NB4 (cell line): Measurements from ENCODE around the gene SLC43A2.

Experiments used
- MYC ChIP-seq: IDR thresholded peaks from 2 replicates; pipeline ENCODE4 v1.6.1; 2011; ENCODE audit warnings: low read depth, low read length
- POLR2A ChIP-seq: IDR thresholded peaks from 2 replicates; pipeline ENCODE4 v1.6.1; 2011; ENCODE audit warnings: mild to moderate bottlenecking; ENCODE audit not compliant: insufficient read length; ENCODE audit errors: extremely low read depth
- TF ChIP-seq, protein P1 (sequence below): IDR thresholded peaks from one replicate; pipeline ENCODE4 v1.5.1; 2012; ENCODE audit warnings: low read depth, low read length

DNA sequence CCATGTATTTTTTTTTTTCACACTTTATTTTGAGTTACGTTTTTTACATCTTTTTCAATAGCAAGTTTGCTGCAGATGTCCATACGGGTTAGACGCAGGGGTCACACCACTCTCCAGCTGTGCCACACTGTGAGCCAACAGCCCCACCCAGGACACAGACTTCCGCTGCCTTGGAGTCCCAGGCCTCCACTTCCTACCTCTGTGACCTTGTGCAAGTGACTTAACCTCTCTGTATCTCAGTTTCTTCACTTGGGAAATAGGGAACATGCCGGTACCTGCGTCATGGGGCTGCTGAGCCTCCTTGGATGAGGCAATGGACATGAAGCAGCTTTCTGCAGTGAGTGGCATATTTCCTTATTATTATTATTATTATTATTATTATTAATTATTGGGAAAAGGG lies 62.8 kb downstream of the SLC43A2 start:
- TF ChIP-seq, protein P1, sequence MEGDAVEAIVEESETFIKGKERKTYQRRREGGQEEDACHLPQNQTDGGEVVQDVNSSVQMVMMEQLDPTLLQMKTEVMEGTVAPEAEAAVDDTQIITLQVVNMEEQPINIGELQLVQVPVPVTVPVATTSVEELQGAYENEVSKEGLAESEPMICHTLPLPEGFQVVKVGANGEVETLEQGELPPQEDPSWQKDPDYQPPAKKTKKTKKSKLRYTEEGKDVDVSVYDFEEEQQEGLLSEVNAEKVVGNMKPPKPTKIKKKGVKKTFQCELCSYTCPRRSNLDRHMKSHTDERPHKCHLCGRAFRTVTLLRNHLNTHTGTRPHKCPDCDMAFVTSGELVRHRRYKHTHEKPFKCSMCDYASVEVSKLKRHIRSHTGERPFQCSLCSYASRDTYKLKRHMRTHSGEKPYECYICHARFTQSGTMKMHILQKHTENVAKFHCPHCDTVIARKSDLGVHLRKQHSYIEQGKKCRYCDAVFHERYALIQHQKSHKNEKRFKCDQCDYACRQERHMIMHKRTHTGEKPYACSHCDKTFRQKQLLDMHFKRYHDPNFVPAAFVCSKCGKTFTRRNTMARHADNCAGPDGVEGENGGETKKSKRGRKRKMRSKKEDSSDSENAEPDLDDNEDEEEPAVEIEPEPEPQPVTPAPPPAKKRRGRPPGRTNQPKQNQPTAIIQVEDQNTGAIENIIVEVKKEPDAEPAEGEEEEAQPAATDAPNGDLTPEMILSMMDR: no peak
- TF ChIP-seq POLR2A: no peak
- no peak for TF ChIP-seq MYC
